Osteoblast (primary cell): Measurements from ENCODE around the gene SELENOO. TPM values are rescaled to one million over a fixed set of nuclear protein-coding genes. Genes with fewer than 3 reads are reported as not detected.

Experiments
- DNase-seq: peaks from one replicate; pipeline ENCODE4 v3.0.0; 2011; ENCODE audit warnings: low spot score, mixed read lengths; ENCODE audit not compliant: insufficient read length; ENCODE audit errors: missing footprints
- H2AFZ ChIP-seq: 2 replicates; pipeline ENCODE4 v1.6.0; 2011; ENCODE audit warnings: mild to moderate bottlenecking, low read length
- H3K27ac ChIP-seq: 2 replicates; pipeline ENCODE4 v1.5.1; 2011; ENCODE audit warnings: mild to moderate bottlenecking, low read depth, low read length, moderate library complexity
- H3K27me3 ChIP-seq: 2 replicates; pipeline ENCODE4 v1.6.0; 2012; ENCODE audit warnings: mild to moderate bottlenecking, control low read depth, inconsistent platforms, low read length, moderate library complexity; ENCODE audit not compliant: insufficient read depth
- H3K36me3 ChIP-seq: 2 replicates; pipeline ENCODE4 v1.5.1; 2011; ENCODE audit warnings: mild to moderate bottlenecking, low read length, control low read depth, moderate library complexity; ENCODE audit not compliant: insufficient read depth
- H3K4me1 ChIP-seq: 2 replicates; pipeline ENCODE4 v1.5.1; 2011; ENCODE audit warnings: mild to moderate bottlenecking, low read length, control low read depth, moderate library complexity; ENCODE audit not compliant: insufficient read depth
- H3K4me2 ChIP-seq: 2 replicates; pipeline ENCODE4 v1.6.0; 2011; ENCODE audit warnings: mild to moderate bottlenecking, low read length; ENCODE audit not compliant: insufficient read depth
- H3K4me3 ChIP-seq: fragments of 200-600 bp; sonication (generic); 3 replicates; pipeline ENCODE4 v1.5.1; 2012; ENCODE audit warnings: mild to moderate bottlenecking, low read length, inconsistent platforms; ENCODE audit not compliant: insufficient read depth
- H3K79me2 ChIP-seq: 2 replicates; pipeline ENCODE4 v1.6.0; 2012; ENCODE audit warnings: mild to moderate bottlenecking, low read length, control low read depth, inconsistent platforms; ENCODE audit not compliant: insufficient read depth
- H3K9me3 ChIP-seq: 2 replicates; pipeline ENCODE4 v1.5.1; 2011; ENCODE audit warnings: low read depth, low read length, control low read depth
- H4K20me1 ChIP-seq: 2 replicates; pipeline ENCODE4 v1.6.0; 2012; ENCODE audit warnings: mild to moderate bottlenecking, low read length, control low read depth; ENCODE audit not compliant: insufficient read depth
- total RNA-seq: library from RNA; depleted of rRNA; stranded (reverse); fragments of >200 nt; gene quantifications from 2 replicates; pipeline ENCODE4 v1.2.3, GENCODE V29; 2012
- TF ChIP-seq, protein P1 (sequence below): IDR thresholded peaks from 2 replicates; pipeline ENCODE4 v1.5.1; 2011; ENCODE audit warnings: mild to moderate bottlenecking, low read depth, low read length, moderate library complexity; ENCODE audit errors: extremely low read depth

The SELENOO gene
- total RNA-seq, 1 donor, result 15.6 TPM

DNA sequence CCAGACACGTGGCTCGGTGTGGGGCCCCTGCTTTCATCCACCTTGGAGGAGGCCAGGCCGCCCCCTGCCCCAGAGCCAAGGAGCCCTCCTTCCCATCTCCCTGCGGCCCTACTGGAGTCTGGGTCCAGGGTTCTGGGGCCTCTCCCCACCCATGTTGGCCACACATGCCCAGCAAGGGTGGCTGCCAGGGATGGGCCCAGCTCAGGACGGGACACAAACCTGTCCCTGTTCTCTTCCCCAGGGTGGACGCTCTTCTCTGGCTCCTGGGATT lies 25.7 kb upstream of the SELENOO start:
- no peak overlapping the region for H2AFZ ChIP-seq
- H3K4me3 ChIP-seq, result no peak overlapping the region
- H4K20me1 ChIP-seq, result no peaks in the 10 kb centered on the region
- no peaks in the 10 kb centered on the region for H3K9me3 ChIP-seq
- TF ChIP-seq, protein P1, sequence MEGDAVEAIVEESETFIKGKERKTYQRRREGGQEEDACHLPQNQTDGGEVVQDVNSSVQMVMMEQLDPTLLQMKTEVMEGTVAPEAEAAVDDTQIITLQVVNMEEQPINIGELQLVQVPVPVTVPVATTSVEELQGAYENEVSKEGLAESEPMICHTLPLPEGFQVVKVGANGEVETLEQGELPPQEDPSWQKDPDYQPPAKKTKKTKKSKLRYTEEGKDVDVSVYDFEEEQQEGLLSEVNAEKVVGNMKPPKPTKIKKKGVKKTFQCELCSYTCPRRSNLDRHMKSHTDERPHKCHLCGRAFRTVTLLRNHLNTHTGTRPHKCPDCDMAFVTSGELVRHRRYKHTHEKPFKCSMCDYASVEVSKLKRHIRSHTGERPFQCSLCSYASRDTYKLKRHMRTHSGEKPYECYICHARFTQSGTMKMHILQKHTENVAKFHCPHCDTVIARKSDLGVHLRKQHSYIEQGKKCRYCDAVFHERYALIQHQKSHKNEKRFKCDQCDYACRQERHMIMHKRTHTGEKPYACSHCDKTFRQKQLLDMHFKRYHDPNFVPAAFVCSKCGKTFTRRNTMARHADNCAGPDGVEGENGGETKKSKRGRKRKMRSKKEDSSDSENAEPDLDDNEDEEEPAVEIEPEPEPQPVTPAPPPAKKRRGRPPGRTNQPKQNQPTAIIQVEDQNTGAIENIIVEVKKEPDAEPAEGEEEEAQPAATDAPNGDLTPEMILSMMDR, result no peak
- no peaks in the 10 kb centered on the region for H3K36me3 ChIP-seq
- H3K79me2 ChIP-seq, result no peaks in the 10 kb centered on the region
- H3K4me1 ChIP-seq, result no peaks in the 10 kb centered on the region
- no peak overlapping the region for H3K4me2 ChIP-seq
- peaks cover 5% of the 10 kb centered on the region for H3K27me3 ChIP-seq
- DNase-seq, result no peak
- no peak overlapping the region for H3K27ac ChIP-seq

DNA sequence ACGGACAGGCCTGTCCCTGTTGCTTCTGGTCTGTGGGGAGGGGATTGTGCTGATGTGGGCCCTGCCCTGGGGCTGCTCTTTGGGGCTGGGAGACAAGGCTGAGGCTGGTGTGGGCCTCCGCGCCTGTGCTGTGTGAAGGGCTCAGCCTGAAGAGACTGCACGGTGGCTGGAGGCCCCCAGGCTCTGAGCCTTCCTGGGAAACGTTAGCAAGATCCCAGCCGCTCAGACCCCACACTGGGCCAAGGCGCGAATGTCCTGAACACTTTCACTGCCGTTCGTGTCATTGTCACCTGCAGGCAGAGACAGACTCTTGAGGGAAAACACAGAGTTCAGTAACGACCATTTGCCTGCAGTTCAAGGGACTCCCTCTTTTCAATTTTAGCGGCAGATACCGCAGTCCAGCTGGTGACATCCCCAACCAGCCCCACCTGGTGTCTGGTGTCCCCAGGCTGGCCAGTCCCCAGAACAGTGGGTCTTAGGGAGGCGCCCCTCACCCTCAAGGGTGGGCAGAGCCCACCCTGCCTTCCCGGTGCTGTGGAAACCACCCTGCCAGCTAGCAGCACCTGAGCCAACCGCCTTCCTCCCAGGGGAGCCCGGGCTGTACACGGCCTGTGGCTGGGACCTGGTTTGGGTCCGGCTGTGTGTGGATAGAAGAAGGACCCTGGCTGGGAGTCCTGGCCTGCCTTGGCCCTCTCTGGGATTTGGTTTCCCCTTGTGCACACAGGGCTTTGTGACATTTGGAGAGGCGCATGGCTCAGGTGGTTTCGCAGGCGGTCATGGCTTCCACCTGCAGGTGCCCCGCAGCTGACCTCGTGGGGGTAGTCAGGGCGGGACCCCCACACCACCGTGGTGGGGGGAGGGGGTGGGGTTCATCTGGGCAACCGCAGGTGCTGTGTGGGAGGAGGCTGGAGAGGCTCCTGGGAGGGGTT lies 24.6 kb upstream of the SELENOO start:
- H3K79me2 ChIP-seq, result no peaks in the 10 kb centered on the region
- no peak overlapping the region for H2AFZ ChIP-seq
- H3K4me1 ChIP-seq, result no peaks in the 10 kb centered on the region
- TF ChIP-seq, protein P1, result no peak
- H4K20me1 ChIP-seq, result no peaks in the 10 kb centered on the region
- H3K4me2 ChIP-seq, result no peak overlapping the region
- H3K27me3 ChIP-seq, result peaks cover 1% of the 10 kb centered on the region
- DNase-seq, result no peak
- H3K36me3 ChIP-seq, result no peaks in the 10 kb centered on the region
- H3K27ac ChIP-seq, result no peak overlapping the region
- H3K4me3 ChIP-seq, result no peak overlapping the region
- H3K9me3 ChIP-seq, result no peaks in the 10 kb centered on the region

DNA sequence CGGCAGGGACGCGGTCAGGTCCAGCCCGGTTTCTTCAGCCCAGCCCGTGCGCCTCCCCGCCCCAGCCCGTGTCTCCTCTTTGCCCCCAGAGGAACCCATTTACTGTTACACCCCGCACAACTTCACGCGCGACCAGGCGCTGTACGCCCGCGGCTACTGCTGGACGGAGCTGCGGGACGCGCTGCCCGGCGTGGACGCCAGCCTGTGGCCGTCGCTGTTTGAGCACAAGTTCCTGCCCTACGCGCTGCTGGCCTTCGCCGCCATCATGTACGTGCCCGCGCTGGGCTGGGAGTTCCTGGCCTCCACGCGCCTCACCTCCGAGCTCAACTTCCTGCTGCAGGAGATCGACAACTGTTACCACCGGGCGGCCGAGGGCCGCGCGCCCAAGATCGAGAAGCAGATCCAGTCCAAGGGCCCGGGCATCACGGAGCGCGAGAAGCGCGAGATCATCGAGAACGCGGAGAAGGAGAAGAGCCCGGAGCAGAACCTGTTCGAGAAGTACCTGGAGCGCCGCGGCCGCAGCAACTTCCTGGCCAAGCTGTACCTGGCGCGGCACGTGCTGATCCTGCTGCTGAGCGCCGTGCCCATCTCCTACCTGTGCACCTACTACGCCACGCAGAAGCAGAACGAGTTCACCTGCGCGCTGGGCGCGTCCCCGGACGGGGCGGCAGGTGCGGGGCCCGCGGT lies 23.8 kb upstream of the SELENOO start:
- no peak overlapping the region for H3K27ac ChIP-seq

More for the DNA sequence above, 23.8 kb upstream of the SELENOO start:
- no peaks in the 10 kb centered on the region for H3K79me2 ChIP-seq
- no peak overlapping the region for H3K4me3 ChIP-seq
- no peaks in the 10 kb centered on the region for H4K20me1 ChIP-seq
- H3K27me3 ChIP-seq, result no peaks in the 10 kb centered on the region
- H3K4me2 ChIP-seq, result no peak overlapping the region
- H3K36me3 ChIP-seq, result no peaks in the 10 kb centered on the region
- H2AFZ ChIP-seq, result no peak overlapping the region
- no peak for DNase-seq
- TF ChIP-seq, protein P1, result no peak
- no peaks in the 10 kb centered on the region for H3K4me1 ChIP-seq
- no peaks in the 10 kb centered on the region for H3K9me3 ChIP-seq
